IMR-90 (cell line): ENCODE results near the gene HMCES. TPM values are rescaled to one million over a fixed set of nuclear protein-coding genes. Genes with fewer than 3 reads are reported as not detected.

ENCODE experiments used
- ATAC-seq: fragments of 200-7000 bp; cut with Tn5 transposase; 2 replicates; pipeline ENCODE4 v1.9.1; 2020; ENCODE audit warnings: low read depth, mild to moderate bottlenecking, moderate library complexity
- BruUV-seq: library from RNA; stranded (reverse); fragments of 400-500 nt; replicated peaks from 2 replicates; lab custom pipeline; 2021; lab: Mats Ljungman, UMichigan
- CTCF ChIA-PET: fragments of 300-600 bp; formaldehyde crosslinking; extraction: SDS; loops from one replicate; lab custom pipeline; 2021; ENCODE audit warnings: antibody characterized with exemption; lab: Yijun Ruan, JAX
- POLR2A ChIA-PET: fragments of 300-600 bp; sonication (Branson Sonifier 250); formaldehyde crosslinking; loops from one replicate; lab custom pipeline; 2022; ENCODE audit warnings: antibody characterized with exemption; ENCODE audit not compliant: unreplicated experiment; lab: Charles Lee
- DNase-seq: peaks from one replicate; pipeline ENCODE4 v3.0.0; 2013
- H2AFZ ChIP-seq: replicated peaks from 2 replicates; pipeline ENCODE3; 2013; ENCODE audit warnings: low read length, mild to moderate bottlenecking; ENCODE audit not compliant: poor library complexity
- H2AK5ac ChIP-seq: 2 replicates; pipeline ENCODE4 v1.6.1; 2013; ENCODE audit warnings: low read depth, low read length, inconsistent platforms
- H2AK9ac ChIP-seq: replicated peaks from 2 replicates; pipeline ENCODE3; 2013; ENCODE audit warnings: mild to moderate bottlenecking, low read depth, low read length, moderate library complexity; ENCODE audit not compliant: poor library complexity
- H2BK120ac ChIP-seq: 2 replicates; pipeline ENCODE4 v1.6.1; 2013; ENCODE audit warnings: low read depth, low read length, inconsistent platforms
- H2BK15ac ChIP-seq: 3 replicates; pipeline ENCODE4 v1.6.1; 2013; ENCODE audit warnings: low read depth, low read length, inconsistent platforms
- H2BK20ac ChIP-seq: 2 replicates; pipeline ENCODE4 v1.6.1; 2013; ENCODE audit warnings: low read depth, mild to moderate bottlenecking, inconsistent platforms, low read length, moderate library complexity
- H2BK5ac ChIP-seq: 2 replicates; pipeline ENCODE4 v1.6.1; 2013; ENCODE audit warnings: mild to moderate bottlenecking, low read depth, low read length, inconsistent platforms; ENCODE audit not compliant: poor library complexity, severe bottlenecking
- H3K14ac ChIP-seq: replicated peaks from 2 replicates; pipeline ENCODE4 v1.6.1; 2013; ENCODE audit warnings: low read depth, low read length, inconsistent platforms
- H3K18ac ChIP-seq: 2 replicates; pipeline ENCODE4 v1.6.1; 2013; ENCODE audit warnings: low read depth, low read length, control low read depth
- H3K23ac ChIP-seq: 2 replicates; pipeline ENCODE4 v1.6.1; 2013; ENCODE audit warnings: low read depth, low read length, inconsistent platforms
- H3K27ac ChIP-seq: 2 replicates; pipeline ENCODE4 v1.5.1; 2013; ENCODE audit warnings: mild to moderate bottlenecking, control low read depth, low read length; ENCODE audit not compliant: insufficient read depth
- H3K27me3 ChIP-seq: 2 replicates; pipeline ENCODE4 v1.6.1; 2013; ENCODE audit warnings: low read length; ENCODE audit not compliant: control insufficient read depth, insufficient read depth
- H3K36me3 ChIP-seq: 2 replicates; pipeline ENCODE4 v1.6.1; 2013; ENCODE audit warnings: low read length, mixed read lengths; ENCODE audit not compliant: control insufficient read depth, insufficient read depth
- H3K4ac ChIP-seq: 2 replicates; pipeline ENCODE4 v1.6.1; 2013; ENCODE audit warnings: low read depth, low read length, inconsistent platforms
- H3K4me1 ChIP-seq: 2 replicates; pipeline ENCODE4 v1.6.1; 2013; ENCODE audit warnings: low read length, mixed read lengths; ENCODE audit not compliant: control insufficient read depth, insufficient read depth
- H3K4me2 ChIP-seq: 2 replicates; pipeline ENCODE4 v1.6.1; 2013; ENCODE audit warnings: low read depth, mild to moderate bottlenecking, control low read depth, low read length, moderate library complexity
- H3K4me3 ChIP-seq: 2 replicates; pipeline ENCODE4 v1.5.1; 2013; ENCODE audit warnings: low read depth, mild to moderate bottlenecking, control low read depth, low read length, moderate library complexity; ENCODE audit not compliant: insufficient read depth
- H3K56ac ChIP-seq: 2 replicates; pipeline ENCODE4 v1.6.1; 2013; ENCODE audit warnings: low read length, inconsistent platforms; ENCODE audit not compliant: insufficient read depth; ENCODE audit errors: extremely low read depth
- H3K79me1 ChIP-seq, 2 experiments: 2 replicates each; pipeline ENCODE4 v1.6.1; 2013; ENCODE audit warnings: low read length in 2 of 2, inconsistent platforms in 1 of 2, low read depth in 1 of 2
- H3K9ac ChIP-seq: 2 replicates; pipeline ENCODE4 v1.6.1; 2013; ENCODE audit warnings: low read depth, low read length, control low read depth
- H3K9me1 ChIP-seq: 2 replicates; pipeline ENCODE4 v1.6.1; 2013; ENCODE audit warnings: low read length, inconsistent platforms; ENCODE audit not compliant: insufficient read depth
- H3K9me3 ChIP-seq: 2 replicates; pipeline ENCODE4 v1.6.1; 2013; ENCODE audit warnings: low read length; ENCODE audit not compliant: control insufficient read depth, insufficient read depth
- H4K20me1 ChIP-seq: 2 replicates; pipeline ENCODE4 v1.6.1; 2013; ENCODE audit warnings: low read length, inconsistent platforms; ENCODE audit not compliant: insufficient read depth
- H4K5ac ChIP-seq: 2 replicates; pipeline ENCODE4 v1.6.1; 2013; ENCODE audit warnings: mild to moderate bottlenecking, low read depth, low read length, control low read depth
- H4K8ac ChIP-seq, 2 experiments: 2 replicates each; pipeline ENCODE4 v1.6.1; 2013; ENCODE audit warnings: low read depth in 2 of 2, low read length in 2 of 2, control low read depth in 1 of 2, inconsistent platforms in 1 of 2
- H4K91ac ChIP-seq: 2 replicates; pipeline ENCODE4 v1.6.1; 2013; ENCODE audit warnings: low read depth, low read length, inconsistent platforms; ENCODE audit not compliant: insufficient read depth
- BHLHE40 ChIP-seq: fragments of 150-350 bp; IDR thresholded peaks from 2 replicates; pipeline ENCODE4 v1.6.1; 2016; ENCODE audit warnings: mild to moderate bottlenecking, low read depth, low read length
- CEBPB ChIP-seq: IDR thresholded peaks from 2 replicates; pipeline ENCODE4 v1.6.1; 2012; ENCODE audit warnings: low read depth, low read length, improper control_type of control experiment
- CHD1 ChIP-seq: IDR thresholded peaks from 2 replicates; pipeline ENCODE4 v1.6.1; 2012; ENCODE audit warnings: low read depth, low read length, improper control_type of control experiment
- FOS ChIP-seq: fragments of 150-350 bp; IDR thresholded peaks from 2 replicates; pipeline ENCODE4 v1.6.1; 2016; ENCODE audit warnings: low read depth, low read length
- MAFK ChIP-seq: IDR thresholded peaks from 2 replicates; pipeline ENCODE4 v1.6.1; 2012; ENCODE audit warnings: low read depth, low read length, improper control_type of control experiment
- MAZ ChIP-seq: IDR thresholded peaks from 2 replicates; pipeline ENCODE4 v1.6.1; 2012; ENCODE audit warnings: low read depth, mild to moderate bottlenecking, low read length, improper control_type of control experiment, moderate library complexity, borderline replicate concordance
- MXI1 ChIP-seq: IDR thresholded peaks from 2 replicates; pipeline ENCODE4 v1.6.1; 2012; ENCODE audit warnings: low read depth, mild to moderate bottlenecking, low read length, moderate library complexity, borderline replicate concordance
- NFE2L2 ChIP-seq: fragments of 150-350 bp; IDR thresholded peaks from 2 replicates; pipeline ENCODE4 v1.6.1; 2016; ENCODE audit warnings: low read depth, mild to moderate bottlenecking, low read length
- POLR2A ChIP-seq: IDR thresholded peaks from 2 replicates; pipeline ENCODE4 v1.6.1; 2012; ENCODE audit warnings: mild to moderate bottlenecking, low read depth, low read length
- RAD21 ChIP-seq: IDR thresholded peaks from 2 replicates; pipeline ENCODE4 v1.6.1; 2012; ENCODE audit warnings: low read length, improper control_type of control experiment
- RCOR1 ChIP-seq: IDR thresholded peaks from 2 replicates; pipeline ENCODE4 v1.6.1; 2012; ENCODE audit warnings: mild to moderate bottlenecking, low read length, improper control_type of control experiment; ENCODE audit not compliant: insufficient replicate concordance
- RFX5 ChIP-seq: IDR thresholded peaks from 2 replicates; pipeline ENCODE4 v1.8.0; 2012; ENCODE audit warnings: low read depth, mild to moderate bottlenecking, low read length, moderate library complexity
- SMC3 ChIP-seq: fragments of 150-350 bp; IDR thresholded peaks from 2 replicates; pipeline ENCODE4 v1.6.1; 2016; ENCODE audit warnings: low read depth, mild to moderate bottlenecking, antibody characterized with exemption, low read length, moderate library complexity
- WGBS, 2 experiments: methylation state at CpG; one replicate each; pipeline versions ENCODE4 v1.1.5 to v1.1.7; 2013; ENCODE audit warnings: missing lambda C conversion rate in 2 of 2; ENCODE audit not compliant: insufficient read length in 1 of 2; ENCODE audit errors: extremely low coverage in 2 of 2; 5-methylcytosine and 5-hydroxymethylcytosine counted together
- dilution Hi-C: fragments of 300-500 bp; cut with HindIII; formaldehyde crosslinking; loops from one replicate; pipeline ENCODE4 v1.14.3; 2018; ENCODE audit warnings: low sequenced_read_pairs; ENCODE audit not compliant: unreplicated experiment
- in situ Hi-C: fragments of 300-500 bp; cut with MboI; formaldehyde crosslinking; loops from 3 replicates; pipeline ENCODE4 v1.14.3; 2019; ENCODE audit warnings: low sequenced_read_pairs, inconsistent platforms, mixed read lengths
- intact Hi-C: fragments of 100-400 bp; cut with micrococcal nuclease; formaldehyde crosslinking; loops from 2 replicates; pipeline ENCODE4 v1.10.0; 2022
- polyA plus RNA-seq, 3 experiments: library from polyadenylated mRNA; depleted of rRNA; stranded (reverse); fragments of >200 nt; gene quantifications; 2 replicates each; pipeline ENCODE4 v1.2.3, GENCODE V29; 2012; ENCODE audit warnings: low replicate concordance in 1 of 3
- total RNA-seq: library from RNA; depleted of rRNA; stranded (reverse); fragments of >200 nt; gene quantifications from 2 replicates; pipeline ENCODE4 v1.2.3, GENCODE V29; 2012
- TF ChIP-seq, protein P1 (sequence below): fragments of 150-350 bp; IDR thresholded peaks from 2 replicates; pipeline ENCODE4 v1.6.1; 2016; ENCODE audit warnings: low read depth, mild to moderate bottlenecking, low read length, moderate library complexity, borderline replicate concordance
- TF ChIP-seq, protein P2 (sequence below): fragments of 150-350 bp; IDR thresholded peaks from 2 replicates; pipeline ENCODE4 v1.6.1; 2017; ENCODE audit warnings: mild to moderate bottlenecking, antibody characterized with exemption, low read length, low read depth
- TF ChIP-seq, protein P3 (sequence below): conservative IDR thresholded peaks from 2 replicates; pipeline ENCODE4 v1.5.1; 2012; ENCODE audit warnings: mild to moderate bottlenecking, low read depth, low read length, improper control_type of control experiment

HMCES gene
- total and polyA plus RNA-seq, 2 of the 4 experiments (the other 2 are of a cell fraction): 26.0 to 30.5 TPM

DNA sequence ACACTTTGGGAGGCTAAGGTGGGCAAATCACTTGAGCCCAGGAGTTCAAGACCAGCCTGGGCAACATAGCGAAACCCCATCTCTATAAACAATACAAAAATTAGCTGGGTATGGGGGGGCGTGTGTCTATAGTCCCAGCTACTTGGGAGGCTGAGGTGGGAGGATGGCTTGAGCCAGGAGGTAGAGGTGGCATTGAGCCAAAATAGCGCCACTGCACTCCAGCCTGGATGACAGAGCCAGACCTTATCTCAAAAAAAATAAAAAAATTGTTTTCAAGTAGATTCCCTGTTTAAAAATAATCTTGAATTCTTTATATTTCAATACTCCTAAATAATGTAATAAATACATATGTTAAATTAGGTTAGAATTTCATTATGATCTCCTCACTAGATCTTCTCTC lies 9.8 kb downstream of the HMCES start:
- no peaks in the 10 kb centered on the region for H3K9me1 ChIP-seq
- no CpG with 5 or more reads among the region's 3 CpGs for WGBS, 2 experiments
- no peak overlapping the region for H2AK9ac ChIP-seq
- H3K27me3 ChIP-seq: no peaks in the 10 kb centered on the region
- TF ChIP-seq MAZ (no peak), RAD21 (no peak), SMC3 (no peak), FOS (no peak), BHLHE40 (no peak), RFX5 (no peak), RCOR1 (no peak), MAFK (no peak), POLR2A (no peak), CEBPB (no peak), CHD1 (no peak), MXI1 (no peak), NFE2L2 (no peak)
- TF ChIP-seq, protein P1, sequence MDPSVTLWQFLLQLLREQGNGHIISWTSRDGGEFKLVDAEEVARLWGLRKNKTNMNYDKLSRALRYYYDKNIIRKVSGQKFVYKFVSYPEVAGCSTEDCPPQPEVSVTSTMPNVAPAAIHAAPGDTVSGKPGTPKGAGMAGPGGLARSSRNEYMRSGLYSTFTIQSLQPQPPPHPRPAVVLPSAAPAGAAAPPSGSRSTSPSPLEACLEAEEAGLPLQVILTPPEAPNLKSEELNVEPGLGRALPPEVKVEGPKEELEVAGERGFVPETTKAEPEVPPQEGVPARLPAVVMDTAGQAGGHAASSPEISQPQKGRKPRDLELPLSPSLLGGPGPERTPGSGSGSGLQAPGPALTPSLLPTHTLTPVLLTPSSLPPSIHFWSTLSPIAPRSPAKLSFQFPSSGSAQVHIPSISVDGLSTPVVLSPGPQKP: no peak
- TF ChIP-seq, protein P2, sequence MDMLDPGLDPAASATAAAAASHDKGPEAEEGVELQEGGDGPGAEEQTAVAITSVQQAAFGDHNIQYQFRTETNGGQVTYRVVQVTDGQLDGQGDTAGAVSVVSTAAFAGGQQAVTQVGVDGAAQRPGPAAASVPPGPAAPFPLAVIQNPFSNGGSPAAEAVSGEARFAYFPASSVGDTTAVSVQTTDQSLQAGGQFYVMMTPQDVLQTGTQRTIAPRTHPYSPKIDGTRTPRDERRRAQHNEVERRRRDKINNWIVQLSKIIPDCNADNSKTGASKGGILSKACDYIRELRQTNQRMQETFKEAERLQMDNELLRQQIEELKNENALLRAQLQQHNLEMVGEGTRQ: no peak
- TF ChIP-seq, protein P3, sequence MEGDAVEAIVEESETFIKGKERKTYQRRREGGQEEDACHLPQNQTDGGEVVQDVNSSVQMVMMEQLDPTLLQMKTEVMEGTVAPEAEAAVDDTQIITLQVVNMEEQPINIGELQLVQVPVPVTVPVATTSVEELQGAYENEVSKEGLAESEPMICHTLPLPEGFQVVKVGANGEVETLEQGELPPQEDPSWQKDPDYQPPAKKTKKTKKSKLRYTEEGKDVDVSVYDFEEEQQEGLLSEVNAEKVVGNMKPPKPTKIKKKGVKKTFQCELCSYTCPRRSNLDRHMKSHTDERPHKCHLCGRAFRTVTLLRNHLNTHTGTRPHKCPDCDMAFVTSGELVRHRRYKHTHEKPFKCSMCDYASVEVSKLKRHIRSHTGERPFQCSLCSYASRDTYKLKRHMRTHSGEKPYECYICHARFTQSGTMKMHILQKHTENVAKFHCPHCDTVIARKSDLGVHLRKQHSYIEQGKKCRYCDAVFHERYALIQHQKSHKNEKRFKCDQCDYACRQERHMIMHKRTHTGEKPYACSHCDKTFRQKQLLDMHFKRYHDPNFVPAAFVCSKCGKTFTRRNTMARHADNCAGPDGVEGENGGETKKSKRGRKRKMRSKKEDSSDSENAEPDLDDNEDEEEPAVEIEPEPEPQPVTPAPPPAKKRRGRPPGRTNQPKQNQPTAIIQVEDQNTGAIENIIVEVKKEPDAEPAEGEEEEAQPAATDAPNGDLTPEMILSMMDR: no peak
- H3K9me3 ChIP-seq: no peaks in the 10 kb centered on the region
- no peak overlapping the region for H2BK120ac ChIP-seq
- no peak overlapping the region for H3K4ac ChIP-seq
- no TSS peak for BruUV-seq
- ATAC-seq (no peak), DNase-seq (no peak)
- H3K79me1 ChIP-seq: peaks cover 9% of the 10 kb centered on the region in 2 experiments; a peak in 3 of 4 replicates
- H3K4me2 ChIP-seq: no peak overlapping the region
- H3K18ac ChIP-seq: no peak overlapping the region
- no peak overlapping the region for H3K9ac ChIP-seq
- H2BK15ac ChIP-seq: no peak overlapping the region
- in situ Hi-C loops (no loop called here), dilution Hi-C loops (no loop called here), intact Hi-C loops (no loop called here)
- H2AFZ ChIP-seq: no peak overlapping the region
- H2BK5ac ChIP-seq: no peak overlapping the region
- H4K5ac ChIP-seq: no peak overlapping the region
- ChIA-PET POLR2A (no interaction called here), CTCF (interaction anchor here (1.0 kb wide), 1 partner anchor 28 kb away, joined by 4 read pairs; a partner anchor contains a TSS)
- peaks cover 11% of the 10 kb centered on the region for H3K36me3 ChIP-seq
- H2BK20ac ChIP-seq: no peak overlapping the region
- no peak overlapping the region for H3K4me3 ChIP-seq
- no peaks in the 10 kb centered on the region for H3K4me1 ChIP-seq
- H3K27ac ChIP-seq: no peak overlapping the region
- H3K23ac ChIP-seq: no peak overlapping the region
- H2AK5ac ChIP-seq: no peak overlapping the region
- H4K91ac ChIP-seq: no peak overlapping the region
- H4K8ac ChIP-seq: no peak overlapping the region
- H3K56ac ChIP-seq: no peak overlapping the region
- H3K14ac ChIP-seq: no peak overlapping the region
- no peaks in the 10 kb centered on the region for H4K20me1 ChIP-seq
